ENCODE measurements around the gene CACHD1. TPM values are rescaled to one million over a fixed set of nuclear protein-coding genes. Genes with fewer than 3 reads are reported as not detected.

CACHD1 gene
- total and polyA plus RNA-seq, 2 of the 4 experiments (the other 2 are of a cell fraction) = 2.9 to 5.9 TPM

- WGBS, 2 experiments (ENCODE audit: extremely low coverage in 2 of 2, insufficient read length in 1 of 2) = no CpG with 5 or more reads among the region's 3 CpGs
- no peaks in the 10 kb centered on the region for H4K20me1 ChIP-seq (ENCODE audit: insufficient read depth, low read length)
- H3K9me3 ChIP-seq (ENCODE audit: control insufficient read depth, insufficient read depth, low read length) = no peaks in the 10 kb centered on the region
- no TSS peak for BruUV-seq (replicated peaks)
- no peak overlapping the region for H4K8ac ChIP-seq (ENCODE audit: low read depth in 2 of 2, low read length in 2 of 2)
- DNase-seq = no peak
- no peak overlapping the region for H3K23ac ChIP-seq (ENCODE audit: low read depth, low read length)
- no peaks in the 10 kb centered on the region for H3K4me1 ChIP-seq (ENCODE audit: control insufficient read depth, insufficient read depth, low read length)
- in situ Hi-C loops (cut with MboI; ENCODE audit: low sequenced_read_pairs) = no loop called here
- H4K91ac ChIP-seq (ENCODE audit: insufficient read depth, low read depth, low read length) = no peak overlapping the region
- peaks cover 4% of the 10 kb centered on the region; the same call in 1 of the 2 replicates for H3K9me1 ChIP-seq (ENCODE audit: insufficient read depth, low read length)
- intact Hi-C loops (cut with micrococcal nuclease) = no loop called here
- H3K4ac ChIP-seq (ENCODE audit: low read depth, low read length) = no peak overlapping the region
- no peak overlapping the region for H2BK20ac ChIP-seq (ENCODE audit: low read depth, low read length)
- H3K27ac ChIP-seq (ENCODE audit: insufficient read depth, low read length) = no peak overlapping the region
- CTCF ChIA-PET = interaction anchor here (0.8 kb wide), 1 partner anchor 16 kb away, joined by 3 read pairs; no protein-coding TSS in a partner anchor
- dilution Hi-C loops (cut with HindIII; ENCODE audit: low sequenced_read_pairs, unreplicated experiment) = no loop called here
- H2BK15ac ChIP-seq (ENCODE audit: low read depth, low read length) = no peak overlapping the region
- H4K5ac ChIP-seq (ENCODE audit: low read depth, low read length) = no peak overlapping the region
- no peak for ATAC-seq (ENCODE audit: low read depth)
- H3K36me3 ChIP-seq (ENCODE audit: control insufficient read depth, insufficient read depth, low read length) = peaks cover 1% of the 10 kb centered on the region; the same call in 1 of the 2 replicates
- no peak overlapping the region for H2AK5ac ChIP-seq (ENCODE audit: low read depth, low read length)
- no peak overlapping the region for H2AFZ ChIP-seq (replicated peaks; ENCODE audit: low read length, poor library complexity)
- no peak overlapping the region for H3K14ac ChIP-seq (replicated peaks; ENCODE audit: low read depth, low read length)
- H3K56ac ChIP-seq (ENCODE audit: extremely low read depth, insufficient read depth, low read length) = no peak overlapping the region
- H3K27me3 ChIP-seq (ENCODE audit: control insufficient read depth, insufficient read depth, low read length) = no peaks in the 10 kb centered on the region
- POLR2A ChIA-PET (ENCODE audit: unreplicated experiment) = no interaction called here
- H3K9ac ChIP-seq (ENCODE audit: low read depth, low read length) = no peak overlapping the region
- no peak overlapping the region for H2BK5ac ChIP-seq (ENCODE audit: low read depth, low read length, poor library complexity, severe bottlenecking)
- no peak overlapping the region for H3K4me3 ChIP-seq (ENCODE audit: insufficient read depth, low read depth, low read length)
- TF ChIP-seq FOS (IDR thresholded peaks at IDR 0.05; ENCODE audit: low read depth, low read length) (no peak), MAFK (IDR thresholded peaks at IDR 0.05; ENCODE audit: low read depth, low read length) (no peak), RCOR1 (IDR thresholded peaks at IDR 0.05; ENCODE audit: insufficient replicate concordance, low read length) (no peak), NFE2L2 (IDR thresholded peaks at IDR 0.05; ENCODE audit: low read depth, low read length) (no peak), BHLHE40 (IDR thresholded peaks at IDR 0.05; ENCODE audit: low read depth, low read length) (no peak), MAZ (IDR thresholded peaks at IDR 0.05; ENCODE audit: borderline replicate concordance, low read depth, low read length) (no peak), SMC3 (IDR thresholded peaks at IDR 0.05; ENCODE audit: low read depth, low read length) (no peak), CHD1 (IDR thresholded peaks at IDR 0.05; ENCODE audit: low read depth, low read length) (no peak), RAD21 (IDR thresholded peaks at IDR 0.05; ENCODE audit: low read length) (no peak), MXI1 (IDR thresholded peaks at IDR 0.05; ENCODE audit: borderline replicate concordance, low read depth, low read length) (no peak), CEBPB (IDR thresholded peaks at IDR 0.05; ENCODE audit: low read depth, low read length) (no peak), RFX5 (IDR thresholded peaks at IDR 0.05; ENCODE audit: low read depth, low read length) (no peak), CTCF (conservative IDR thresholded peaks at IDR 0.05; ENCODE audit: low read depth, low read length) (no peak), POLR2A (IDR thresholded peaks at IDR 0.05; ENCODE audit: low read depth, low read length) (no peak), ELK1 (IDR thresholded peaks at IDR 0.05; ENCODE audit: borderline replicate concordance, low read depth, low read length) (no peak)
- no peak overlapping the region for H2AK9ac ChIP-seq (replicated peaks; ENCODE audit: low read depth, low read length, poor library complexity)
- no peaks in the 10 kb centered on the region for H3K79me1 ChIP-seq (ENCODE audit: low read depth in 1 of 2, low read length in 2 of 2)
- no peak overlapping the region for H3K18ac ChIP-seq (ENCODE audit: low read depth, low read length)
- no peak overlapping the region for H3K4me2 ChIP-seq (ENCODE audit: low read depth, low read length)
- H2BK120ac ChIP-seq (ENCODE audit: low read depth, low read length) = no peak overlapping the region
Measured at GRCh38 chr1:64645735-64646134, 175.8 kb downstream of the CACHD1 start.
